Heart left ventricle (tissue), 16 donors: ENCODE data around the gene RBBP6. TPM values are rescaled to one million over a fixed set of nuclear protein-coding genes. Genes with fewer than 3 reads are reported as not detected.
A peak's percentile ranks its signal among the peaks of the same experiment; 100 is the strongest.

Source experiments
- ATAC-seq, 4 donors: fragments of 200-7000 bp; cut with Tn5 transposase; one replicate each; pipeline ENCODE4 v1.9.1; 2020 to 2022; ENCODE audit warnings: moderate library complexity in 4 of 4, mild to moderate bottlenecking in 3 of 4, moderate number of reproducible peaks in 1 of 4
- DNase-seq, 5 donors: peaks; one replicate each; pipeline ENCODE4 v3.0.0-alpha.2; 2020
- H3K27ac ChIP-seq, 12 donors: fragments of 200-600 bp; sonication (generic) in 4 of 12; one replicate each; pipeline versions ENCODE4 v1.5.0 to v1.8.0; 2016 to 2022; ENCODE audit warnings: mild to moderate bottlenecking in 2 of 12
- H3K27me3 ChIP-seq, 9 donors: fragments of 200-600 bp; sonication (generic) in 2 of 9; one replicate each; pipeline versions ENCODE4 v1.5.1 to v1.8.0; 2016 to 2022; ENCODE audit warnings: mild to moderate bottlenecking in 3 of 9
- H3K36me3 ChIP-seq, 9 donors: fragments of 200-600 bp; sonication (generic) in 2 of 9; one replicate each; pipeline versions ENCODE4 v1.5.0 to v1.8.0; 2018 to 2022; ENCODE audit warnings: mild to moderate bottlenecking in 2 of 9
- H3K4me1 ChIP-seq, 12 donors: fragments of 200-600 bp; sonication (generic) in 4 of 12; one replicate each; pipeline versions ENCODE4 v1.5.0 to v1.8.0; 2016 to 2022; ENCODE audit warnings: mild to moderate bottlenecking in 3 of 12
- H3K4me3 ChIP-seq, 12 donors: fragments of 200-600 bp; sonication (generic) in 4 of 12; one replicate each; pipeline versions ENCODE4 v1.5.0 to v1.8.0; 2017 to 2022; ENCODE audit warnings: mild to moderate bottlenecking in 9 of 12, moderate library complexity in 4 of 12
- H3K9me3 ChIP-seq, 12 donors: fragments of 200-600 bp; sonication (generic) in 4 of 12; one replicate each; pipeline versions ENCODE4 v1.5.0 to v1.8.0; 2016 to 2022; ENCODE audit warnings: mild to moderate bottlenecking in 1 of 12
- POLR2A ChIP-seq, 2 donors: fragments of 450-650 bp; IDR thresholded peaks; one replicate each; pipeline ENCODE4 v1.6.1; 2017; ENCODE audit warnings: antibody characterized with exemption in 2 of 2, mild to moderate bottlenecking in 2 of 2, moderate library complexity in 2 of 2
- WGBS, 4 donors: extraction: QIAGEN DNeasy Blood & Tissue Kit in 2 of 4; methylation state at CpG; one replicate each; pipeline versions ENCODE4 v1.1.5 to v1.1.7; 2013 to 2018; 5-methylcytosine and 5-hydroxymethylcytosine counted together
- intact Hi-C, 10 donors: fragments of 100-400 bp; cut with DNase I; formaldehyde crosslinking; loops; one replicate each; pipeline versions ENCODE4 v1.11.1 to v1.14.2; 2022
- polyA plus RNA-seq, 2 donors: library from polyadenylated mRNA; stranded (reverse); fragments of 200-250 nt; gene quantifications; one replicate each; pipeline ENCODE4 v1.2.3, GENCODE V29; 2013
- total RNA-seq, 9 donors: library from RNA; depleted of rRNA in 2 of 9; stranded (reverse); fragments of >200 nt in 2 of 9; fragmentation: NEBNext Ultra II Directional in 3 of 9; extraction: Animal tissue kit (Norgen Biotek cat#: 25700) in 3 of 9; gene quantifications; one replicate each; pipeline versions ENCODE4 v1.1.0 to v1.2.4, GENCODE V29; 2016 to 2023
- TF ChIP-seq, protein P1 (sequence below), 12 donors: fragments of 200-600 bp; sonication (generic) in 4 of 12; IDR thresholded peaks; one replicate each; pipeline versions ENCODE4 v1.5.0 to v1.8.0; 2018 to 2022; ENCODE audit warnings: antibody characterized with exemption in 12 of 12, mild to moderate bottlenecking in 5 of 12
- donor health status: ischemic (EF 13 %, LVEDD 7.1; RV severe dilation, severe dysfunction).
- donor health status: healthy with polysubstance abuse.
- donor health status: DM: no; HTN: yes; CAD: no.
- donor health status: DM: no; HTN: no; CAD: no.
- donor health status: ischemic (EF 25% LVEDD 6.9; RV normal size, moderate dysfunction).
- donor health status: ischemic (EF 25% LVEDD 5.7; RV mildly dilated, moderate dysfunction).
- donor health status: healthy.
- donor health status: DM: yes; HTN: yes; CAD: no.
- donor health status: ischemic (EF 35%, LVEDD 5.7; RV mildly dilated, moderate dysfunction).
- donor health status: nonischemic (EF 11% LVEDD 7.7; RV severe dilation, severe dysfunction).
- donor health status: DM: yes; HTN: yes; CAD: no.
- donor health status: PGD.
- donor health status: ischemic (EF 29% LVEDD 5.4; RV normal size, mild dysfunction).
- donor health status: nonischemic (EF 23%, LVEDD 6.1; RV moderate dilation, normal function).

RBBP6 gene
- total and polyA plus RNA-seq, 11 donors: 22.2 to 44.5 (median 32.2) TPM

DNA sequence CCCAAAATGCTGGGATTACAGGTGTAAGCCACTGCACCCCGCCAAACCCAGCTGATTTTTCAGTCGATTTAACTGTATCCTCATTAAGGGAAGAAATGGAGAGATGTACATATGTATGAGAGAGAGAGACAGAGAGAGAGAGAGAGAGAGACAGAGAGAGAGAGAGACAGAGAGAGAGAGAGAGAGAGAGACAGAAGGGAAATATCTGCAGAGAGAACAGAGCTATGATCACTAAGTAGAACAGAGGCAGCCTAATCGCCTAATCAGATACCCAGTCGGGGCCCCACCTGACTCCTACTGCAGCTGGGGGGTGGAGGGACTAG, 70.0 kb downstream of the RBBP6 start:
- Histone ChIP-seq H3K9me3 (peaks cover 0 to 2% (median 0%) of the 10 kb centered on the region in 12 donors), H3K36me3 (no peaks in the 10 kb centered on the region), H3K4me1 (peaks cover 0 to 12% (median 8%) of the 10 kb centered on the region in 12 donors), H3K27me3 (peaks cover 0 to 27% (median 4%) of the 10 kb centered on the region in 9 donors), H3K4me3 (peak overlapping the region in 5 of 12 donors; percentile 34 to 52 (median 40)), H3K27ac (no peak overlapping the region)
- ATAC-seq (no peak), DNase-seq (no peak)
- 35 to 40% (median 39%) methylated on average over 4 of the region's 4 CpGs for WGBS, 4 donors
- no peak for TF ChIP-seq POLR2A (IDR thresholded peaks at IDR 0.05)
- TF ChIP-seq, protein P1, sequence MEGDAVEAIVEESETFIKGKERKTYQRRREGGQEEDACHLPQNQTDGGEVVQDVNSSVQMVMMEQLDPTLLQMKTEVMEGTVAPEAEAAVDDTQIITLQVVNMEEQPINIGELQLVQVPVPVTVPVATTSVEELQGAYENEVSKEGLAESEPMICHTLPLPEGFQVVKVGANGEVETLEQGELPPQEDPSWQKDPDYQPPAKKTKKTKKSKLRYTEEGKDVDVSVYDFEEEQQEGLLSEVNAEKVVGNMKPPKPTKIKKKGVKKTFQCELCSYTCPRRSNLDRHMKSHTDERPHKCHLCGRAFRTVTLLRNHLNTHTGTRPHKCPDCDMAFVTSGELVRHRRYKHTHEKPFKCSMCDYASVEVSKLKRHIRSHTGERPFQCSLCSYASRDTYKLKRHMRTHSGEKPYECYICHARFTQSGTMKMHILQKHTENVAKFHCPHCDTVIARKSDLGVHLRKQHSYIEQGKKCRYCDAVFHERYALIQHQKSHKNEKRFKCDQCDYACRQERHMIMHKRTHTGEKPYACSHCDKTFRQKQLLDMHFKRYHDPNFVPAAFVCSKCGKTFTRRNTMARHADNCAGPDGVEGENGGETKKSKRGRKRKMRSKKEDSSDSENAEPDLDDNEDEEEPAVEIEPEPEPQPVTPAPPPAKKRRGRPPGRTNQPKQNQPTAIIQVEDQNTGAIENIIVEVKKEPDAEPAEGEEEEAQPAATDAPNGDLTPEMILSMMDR (IDR thresholded peaks at IDR 0.05): no peak
- intact Hi-C loops: no loop called here

DNA sequence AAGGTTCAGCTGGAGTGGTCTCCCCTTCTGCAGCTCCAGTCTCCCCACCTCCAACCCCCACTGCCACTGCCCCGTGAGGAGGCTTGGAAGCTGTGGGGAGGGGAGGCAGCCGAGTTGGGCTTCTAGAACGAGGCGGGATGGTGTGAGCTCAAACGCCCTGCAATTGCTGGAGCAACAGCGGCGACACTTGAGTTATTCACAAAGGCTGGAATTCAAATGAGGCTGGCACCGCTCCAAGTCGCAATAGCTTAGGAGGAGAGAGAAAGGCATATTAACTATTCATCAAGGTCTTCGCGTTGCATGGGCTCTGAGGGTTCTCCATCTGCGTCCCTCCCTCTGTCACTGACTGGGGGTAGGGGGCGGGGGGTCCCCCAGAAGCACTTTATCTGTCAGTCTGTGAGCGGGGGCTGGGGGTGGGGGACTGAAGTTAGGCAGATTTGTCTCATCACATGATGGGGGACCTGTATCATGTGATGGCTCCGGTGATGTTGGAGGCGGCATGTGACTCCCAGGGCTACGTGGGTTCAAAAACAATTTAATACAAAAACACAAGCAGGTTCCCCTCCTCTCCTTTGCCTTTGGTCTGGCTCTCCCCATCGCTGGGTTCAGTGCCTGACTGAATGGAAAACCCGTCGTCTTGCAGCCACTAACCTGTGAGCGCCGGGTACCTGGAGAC, 70.5 kb downstream of the RBBP6 start:
- H3K4me3 ChIP-seq: peak overlapping the region in 9 of 12 donors; percentile 6 to 52 (median 39)
- 2 to 3% (median 3%) methylated on average over 18 to 22 of the region's 22 CpGs for WGBS, 4 donors
- peaks cover 0 to 12% (median 8%) of the 10 kb centered on the region in 12 donors for H3K4me1 ChIP-seq
- intact Hi-C loops: loop anchor here in 1 of 10 donors (10.0 kb wide), 1 partner anchor 65 kb away; no protein-coding TSS in a partner anchor
- ATAC-seq: peak; percentile 26 to 36 (median 28)
- peaks cover 0 to 27% (median 4%) of the 10 kb centered on the region in 9 donors for H3K27me3 ChIP-seq
- H3K36me3 ChIP-seq: no peaks in the 10 kb centered on the region
- no peak overlapping the region for H3K27ac ChIP-seq
- peak; percentile 19 to 66 (median 33) for DNase-seq
- TF ChIP-seq, protein P1 (IDR thresholded peaks at IDR 0.05): no peak
- no peak for TF ChIP-seq POLR2A (IDR thresholded peaks at IDR 0.05)
- no peaks in the 10 kb centered on the region for H3K9me3 ChIP-seq

DNA sequence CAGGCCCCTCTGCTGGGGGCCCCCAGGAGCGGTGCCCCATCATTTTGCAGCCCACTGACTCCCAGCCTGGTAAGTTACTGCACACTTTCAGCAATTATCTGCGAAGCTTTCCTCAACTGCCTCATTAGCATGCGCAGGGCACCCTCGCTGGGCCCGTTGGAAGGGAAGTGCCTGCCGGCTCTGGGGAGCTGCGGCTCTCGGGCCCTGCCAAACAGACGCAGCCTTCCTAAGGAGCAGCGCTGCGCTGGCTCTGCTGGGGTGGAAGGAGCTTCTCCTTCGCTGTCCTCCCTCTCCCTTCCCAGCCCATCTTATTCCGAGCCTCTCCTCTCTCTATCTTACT, 71.0 kb downstream of the RBBP6 start:
- TF ChIP-seq POLR2A (IDR thresholded peaks at IDR 0.05): no peak
- TF ChIP-seq, protein P1 (IDR thresholded peaks at IDR 0.05): no peak
- Histone ChIP-seq H3K9me3 (no peaks in the 10 kb centered on the region), H3K36me3 (no peaks in the 10 kb centered on the region), H3K27me3 (peaks cover 0 to 27% (median 4%) of the 10 kb centered on the region in 9 donors), H3K4me3 (peak overlapping the region in 9 of 12 donors; percentile 6 to 52 (median 39)), H3K27ac (no peak overlapping the region), H3K4me1 (peaks cover 0 to 12% (median 8%) of the 10 kb centered on the region in 12 donors)
- DNase-seq (peak in 4 of 5 donors; percentile 8 to 64 (median 38)), ATAC-seq (peak; percentile 37 to 81 (median 68))
- intact Hi-C loops: loop anchor here in 1 of 10 donors (10.0 kb wide), 1 partner anchor 64 kb away; no protein-coding TSS in a partner anchor
- WGBS, 4 donors: 3 to 7% (median 5%) methylated on average over 13 of the region's 13 CpGs

DNA sequence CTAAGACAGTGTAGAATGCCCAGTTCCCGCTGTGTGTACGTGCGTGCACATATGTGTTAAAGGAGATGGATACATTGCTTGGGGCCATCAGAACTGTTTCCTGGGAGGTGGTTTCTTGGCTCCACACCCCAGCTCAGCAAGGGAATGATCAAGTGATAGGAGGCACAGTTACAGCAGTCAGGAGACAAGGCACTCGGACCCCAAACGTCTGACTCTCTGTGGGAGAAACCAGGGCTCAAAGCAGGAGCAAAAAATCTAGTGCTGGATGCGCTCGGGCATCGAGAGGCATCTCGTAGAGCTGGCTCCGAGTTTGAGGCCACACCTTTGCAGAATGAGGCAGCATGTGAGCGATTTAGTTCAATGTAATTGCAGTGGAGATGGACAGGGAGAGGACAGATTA, 71.9 kb downstream of the RBBP6 start:
- 82 to 88% (median 86%) methylated on average over 11 of the region's 11 CpGs for WGBS, 4 donors
- Histone ChIP-seq H3K27me3 (peaks cover 0 to 27% (median 4%) of the 10 kb centered on the region in 9 donors), H3K4me1 (peaks cover 0 to 12% (median 8%) of the 10 kb centered on the region in 12 donors), H3K36me3 (no peaks in the 10 kb centered on the region), H3K4me3 (no peak overlapping the region), H3K9me3 (no peaks in the 10 kb centered on the region), H3K27ac (no peak overlapping the region)
- DNase-seq (no peak), ATAC-seq (no peak)
- TF ChIP-seq POLR2A (IDR thresholded peaks at IDR 0.05): no peak
- TF ChIP-seq, protein P1 (IDR thresholded peaks at IDR 0.05): no peak
- intact Hi-C loops: loop anchor here in 1 of 10 donors (10.0 kb wide), 1 partner anchor 63 kb away; no protein-coding TSS in a partner anchor
